ENCODE results near the gene METTL1. TPM values are rescaled to one million over a fixed set of nuclear protein-coding genes. Genes with fewer than 3 reads are reported as not detected.

The METTL1 gene
- total RNA-seq, 5 donors from 2014 or later (not counting 1 experiment from before 2014, with no cell fraction given), result 10.3 to 17.4 (median 14.5) TPM

DNA sequence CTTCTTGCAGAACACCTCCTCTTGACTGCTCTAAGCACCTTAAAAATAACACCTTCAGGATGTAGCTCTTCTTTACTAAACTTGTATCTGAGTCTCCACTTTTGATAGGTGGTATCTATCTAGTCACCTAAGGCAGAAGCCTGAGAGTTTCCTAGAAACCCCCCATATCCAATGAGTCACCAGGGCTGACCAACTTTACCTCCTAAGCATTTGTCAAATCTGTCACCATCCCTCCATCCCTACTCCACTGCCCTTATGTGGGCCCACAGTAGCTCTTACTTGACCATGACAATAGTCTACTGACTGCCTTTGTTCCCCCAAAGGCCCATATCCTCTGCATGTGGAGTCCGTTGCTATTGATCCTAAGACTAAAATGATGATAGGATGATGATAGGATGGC, 30.7 kb upstream of the METTL1 start:
- Histone ChIP-seq H3K4me1 (ENCODE audit: control insufficient read depth in 1 of 2, extremely low read depth in 1 of 2, insufficient read depth in 2 of 2, low read length in 2 of 2) (no peaks in the 10 kb centered on the region), H3K4me3 (ENCODE audit: control insufficient read depth in 1 of 2, extremely low read depth in 1 of 2, low read length in 1 of 2) (no peak overlapping the region), H3K36me3 (ENCODE audit: control insufficient read depth in 2 of 2, extremely low read depth in 1 of 2, insufficient read depth in 1 of 2, low read length in 1 of 2) (peaks cover 4 to 46% of the 10 kb centered on the region in 2 donors), H3K27ac (ENCODE audit: low read length) (no peak overlapping the region), H3K9me3 (no peaks in the 10 kb centered on the region), H3K27me3 (replicated peaks in 1 of 2; ENCODE audit: control insufficient read depth in 2 of 2, extremely low read depth in 1 of 2, insufficient read depth in 2 of 2, low read length in 1 of 2) (no peaks in the 10 kb centered on the region)
- Mint-ChIP-seq H3K27me3 (no peaks in the 10 kb centered on the region), H3K27ac (peak overlapping the region in 1 of 2 donors; percentile 6), H3K4me1 (no peaks in the 10 kb centered on the region), H3K9me3 (no peaks in the 10 kb centered on the region), H3K36me3 (peaks cover 35% of the 10 kb centered on the region), H3K4me3 (no peak overlapping the region)
- ChIA-PET POLR2A (no interaction called here), CTCF (interaction anchor here (0.8 to 3.7 kb wide), 13 partner anchors 11 to 104 kb away, joined by 3 to 17 read pairs (median 4); no protein-coding TSS in a partner anchor)
- no peak for ATAC-seq (replicated peaks in 1 of 4)
- WGBS (ENCODE audit: insufficient coverage), result no CpG with 5 or more reads among the region's 1 CpG
- DNase-seq, result no peak

DNA sequence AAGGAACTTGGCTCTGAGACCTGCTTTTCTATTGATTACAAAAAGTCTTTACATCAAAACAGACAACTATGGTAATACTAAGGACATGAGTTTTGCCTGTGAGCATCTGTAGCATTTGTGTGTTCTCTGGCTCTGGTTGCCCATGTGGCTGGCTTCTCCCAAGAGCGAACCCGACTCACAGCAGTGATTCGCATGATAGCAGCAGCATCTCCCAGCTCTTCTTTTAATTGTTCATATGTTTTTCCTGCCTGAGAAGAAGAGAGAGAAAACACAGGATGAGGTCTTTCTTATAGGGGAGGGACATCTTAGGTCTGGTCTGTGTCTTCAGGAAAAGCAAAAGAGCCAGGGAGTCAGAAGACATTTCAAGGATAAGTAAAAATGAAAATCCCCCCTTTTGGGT, 29.1 kb upstream of the METTL1 start:
- Histone ChIP-seq H3K4me1 (ENCODE audit: control insufficient read depth in 1 of 2, extremely low read depth in 1 of 2, insufficient read depth in 2 of 2, low read length in 2 of 2) (no peaks in the 10 kb centered on the region), H3K36me3 (ENCODE audit: control insufficient read depth in 2 of 2, extremely low read depth in 1 of 2, insufficient read depth in 1 of 2, low read length in 1 of 2) (peaks cover 0 to 49% of the 10 kb centered on the region in 2 donors), H3K4me3 (ENCODE audit: control insufficient read depth in 1 of 2, extremely low read depth in 1 of 2, low read length in 1 of 2) (no peak overlapping the region), H3K27me3 (replicated peaks in 1 of 2; ENCODE audit: control insufficient read depth in 2 of 2, extremely low read depth in 1 of 2, insufficient read depth in 2 of 2, low read length in 1 of 2) (no peaks in the 10 kb centered on the region), H3K9me3 (no peaks in the 10 kb centered on the region), H3K27ac (ENCODE audit: low read length) (no peak overlapping the region)
- Mint-ChIP-seq H3K4me3 (no peak overlapping the region), H3K36me3 (peaks cover 40% of the 10 kb centered on the region), H3K27ac (no peak overlapping the region), H3K27me3 (no peaks in the 10 kb centered on the region), H3K4me1 (no peaks in the 10 kb centered on the region), H3K9me3 (no peaks in the 10 kb centered on the region)
- DNase-seq (no peak), ATAC-seq (replicated peaks in 1 of 4) (no peak)
- ChIA-PET CTCF (interaction anchor here in 1 of 2 donors (0.7 to 1.7 kb wide), 3 partner anchors 34 to 44 kb away, joined by 3 to 4 read pairs (median 3); no protein-coding TSS in a partner anchor), POLR2A (no interaction called here)
- no CpG with 5 or more reads among the region's 3 CpGs for WGBS (ENCODE audit: insufficient coverage)

DNA sequence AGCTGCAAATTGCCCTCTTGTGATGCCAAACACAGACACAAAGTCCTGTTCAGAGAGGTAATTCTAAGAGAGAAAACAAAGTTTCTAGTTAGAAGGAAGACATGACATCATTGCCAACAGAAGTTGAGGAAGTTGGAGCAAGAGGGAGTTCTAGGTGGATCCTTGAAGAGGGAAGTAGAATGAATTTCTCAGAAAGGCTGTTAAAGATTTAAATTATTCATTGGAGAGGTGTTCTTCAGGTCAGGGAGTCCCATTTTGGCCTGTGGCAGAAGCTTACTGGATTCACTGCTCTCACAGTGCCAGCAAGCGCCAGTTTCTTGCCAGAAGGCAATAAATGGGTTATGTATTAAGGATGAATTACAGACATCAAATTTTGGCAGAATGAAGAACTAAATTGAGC, 26.0 kb upstream of the METTL1 start:
- H3K36me3 ChIP-seq (ENCODE audit: control insufficient read depth in 2 of 2, extremely low read depth in 1 of 2, insufficient read depth in 1 of 2, low read length in 1 of 2), result peaks cover 0 to 67% of the 10 kb centered on the region in 2 donors
- no CpG with 5 or more reads among the region's 1 CpG for WGBS (ENCODE audit: insufficient coverage)

GRCh38 chr12:57796996-57797395, 25.1 kb upstream of the METTL1 start:
- Histone ChIP-seq H3K4me1 (ENCODE audit: control insufficient read depth in 1 of 2, extremely low read depth in 1 of 2, insufficient read depth in 2 of 2, low read length in 2 of 2) (no peaks in the 10 kb centered on the region), H3K27ac (ENCODE audit: low read length) (no peak overlapping the region), H3K27me3 (replicated peaks in 1 of 2; ENCODE audit: control insufficient read depth in 2 of 2, extremely low read depth in 1 of 2, insufficient read depth in 2 of 2, low read length in 1 of 2) (no peaks in the 10 kb centered on the region), H3K36me3 (ENCODE audit: control insufficient read depth in 2 of 2, extremely low read depth in 1 of 2, insufficient read depth in 1 of 2, low read length in 1 of 2) (peaks cover 3 to 68% of the 10 kb centered on the region in 2 donors), H3K4me3 (ENCODE audit: control insufficient read depth in 1 of 2, extremely low read depth in 1 of 2, low read length in 1 of 2) (no peak overlapping the region), H3K9me3 (no peaks in the 10 kb centered on the region)
- no peaks in the 10 kb centered on the region for H3K9me3 Mint-ChIP-seq
- no peak overlapping the region for H3K27ac Mint-ChIP-seq
- peaks cover 0 to 3% (median 2%) of the 10 kb centered on the region in 3 donors for H3K4me1 Mint-ChIP-seq
- H3K27me3 Mint-ChIP-seq, result no peaks in the 10 kb centered on the region
- WGBS (ENCODE audit: insufficient coverage), result no CpG with 5 or more reads among the region's 1 CpG
- no peak for DNase-seq
- H3K4me3 Mint-ChIP-seq, result no peak overlapping the region
- peaks cover 39% of the 10 kb centered on the region for H3K36me3 Mint-ChIP-seq
- ATAC-seq (replicated peaks in 1 of 4), result no peak
- CTCF ChIA-PET, result no interaction called here
- POLR2A ChIA-PET, result no interaction called here

More for the DNA sequence above, 26.0 kb upstream of the METTL1 start:
- Histone ChIP-seq H3K4me3 (ENCODE audit: control insufficient read depth in 1 of 2, extremely low read depth in 1 of 2, low read length in 1 of 2) (no peak overlapping the region), H3K27me3 (replicated peaks in 1 of 2; ENCODE audit: control insufficient read depth in 2 of 2, extremely low read depth in 1 of 2, insufficient read depth in 2 of 2, low read length in 1 of 2) (no peaks in the 10 kb centered on the region), H3K9me3 (no peaks in the 10 kb centered on the region), H3K27ac (ENCODE audit: low read length) (no peak overlapping the region), H3K4me1 (ENCODE audit: control insufficient read depth in 1 of 2, extremely low read depth in 1 of 2, insufficient read depth in 2 of 2, low read length in 2 of 2) (no peaks in the 10 kb centered on the region)
- Mint-ChIP-seq H3K9me3 (no peaks in the 10 kb centered on the region), H3K4me1 (peaks cover 0 to 2% (median under 1%) of the 10 kb centered on the region in 3 donors), H3K36me3 (peaks cover 44% of the 10 kb centered on the region), H3K4me3 (no peak overlapping the region), H3K27me3 (no peaks in the 10 kb centered on the region), H3K27ac (peak overlapping the region in 1 of 2 donors; percentile 5)
- no peak for ATAC-seq (replicated peaks in 1 of 4)
- CTCF ChIA-PET, result interaction anchor here in 1 of 2 donors (0.8 to 1.0 kb wide), 2 partner anchors 15 to 29 kb away, joined by 3 to 4 read pairs; partner anchors contain the start of gene TSFM
- no peak for DNase-seq
- POLR2A ChIA-PET, result no interaction called here

GRCh38 chr12:57795354-57795753, 23.4 kb upstream of the METTL1 start:
- DNase-seq (no peak), ATAC-seq (replicated peaks in 1 of 4) (no peak)
- H3K9me3 Mint-ChIP-seq, result no peaks in the 10 kb centered on the region
- no peak overlapping the region for H3K27ac Mint-ChIP-seq
- CTCF ChIA-PET, result no interaction called here
- peaks cover 41% of the 10 kb centered on the region for H3K36me3 Mint-ChIP-seq
- no CpG with 5 or more reads among the region's 6 CpGs for WGBS (ENCODE audit: insufficient coverage)
- Histone ChIP-seq H3K9me3 (no peaks in the 10 kb centered on the region), H3K27me3 (replicated peaks in 1 of 2; ENCODE audit: control insufficient read depth in 2 of 2, extremely low read depth in 1 of 2, insufficient read depth in 2 of 2, low read length in 1 of 2) (no peaks in the 10 kb centered on the region), H3K4me3 (ENCODE audit: control insufficient read depth in 1 of 2, extremely low read depth in 1 of 2, low read length in 1 of 2) (no peak overlapping the region), H3K4me1 (ENCODE audit: control insufficient read depth in 1 of 2, extremely low read depth in 1 of 2, insufficient read depth in 2 of 2, low read length in 2 of 2) (no peaks in the 10 kb centered on the region), H3K27ac (ENCODE audit: low read length) (no peak overlapping the region), H3K36me3 (ENCODE audit: control insufficient read depth in 2 of 2, extremely low read depth in 1 of 2, insufficient read depth in 1 of 2, low read length in 1 of 2) (peaks cover 3 to 70% of the 10 kb centered on the region in 2 donors)
- no peak overlapping the region for H3K4me3 Mint-ChIP-seq
- H3K4me1 Mint-ChIP-seq, result peaks cover 3 to 6% (median 4%) of the 10 kb centered on the region in 3 donors
- H3K27me3 Mint-ChIP-seq, result no peaks in the 10 kb centered on the region
- POLR2A ChIA-PET, result no interaction called here

GRCh38 chr12:57793920-57794319, 22.0 kb upstream of the METTL1 start:
- Histone ChIP-seq H3K36me3 (ENCODE audit: control insufficient read depth in 2 of 2, extremely low read depth in 1 of 2, insufficient read depth in 1 of 2, low read length in 1 of 2) (peaks cover 3 to 69% of the 10 kb centered on the region in 2 donors), H3K27ac (ENCODE audit: low read length) (no peak overlapping the region), H3K4me1 (ENCODE audit: control insufficient read depth in 1 of 2, extremely low read depth in 1 of 2, insufficient read depth in 2 of 2, low read length in 2 of 2) (no peaks in the 10 kb centered on the region), H3K4me3 (ENCODE audit: control insufficient read depth in 1 of 2, extremely low read depth in 1 of 2, low read length in 1 of 2) (no peak overlapping the region), H3K9me3 (no peaks in the 10 kb centered on the region), H3K27me3 (replicated peaks in 1 of 2; ENCODE audit: control insufficient read depth in 2 of 2, extremely low read depth in 1 of 2, insufficient read depth in 2 of 2, low read length in 1 of 2) (no peaks in the 10 kb centered on the region)
- no peak for ATAC-seq (replicated peaks in 1 of 4)
- Mint-ChIP-seq H3K9me3 (no peaks in the 10 kb centered on the region), H3K36me3 (peaks cover 38% of the 10 kb centered on the region), H3K27me3 (no peaks in the 10 kb centered on the region), H3K4me1 (peaks cover 3 to 6% (median 4%) of the 10 kb centered on the region in 3 donors), H3K4me3 (no peak overlapping the region), H3K27ac (no peak overlapping the region)
- WGBS (ENCODE audit: insufficient coverage), result 40% methylated on average over 1 of the region's 1 CpG
- CTCF ChIA-PET, result interaction anchor here (0.8 to 1.3 kb wide), 2 partner anchors 11 to 105 kb away, joined by 3 to 4 read pairs; partner anchors contain the start of gene TSFM (in 1 of the 2)
- DNase-seq, result no peak
- POLR2A ChIA-PET, result interaction anchor here in 1 of 2 donors (0.8 kb wide), 1 partner anchor 39 kb away, joined by 3 read pairs; no protein-coding TSS in a partner anchor

Data from T-cell (primary cell).